Erythroblast (primary cell): ENCODE results near the gene IL1R2.

Experiments used
- GATA1 ChIP-seq: IDR thresholded peaks from 2 replicates; pipeline ENCODE4 v1.6.1; 2011; ENCODE audit warnings: low read depth, mild to moderate bottlenecking, control low read depth, low read length, moderate library complexity
- POLR2A ChIP-seq: IDR thresholded peaks from 2 replicates; pipeline ENCODE4 v1.6.1; 2011; ENCODE audit warnings: mild to moderate bottlenecking, low read length

DNA sequence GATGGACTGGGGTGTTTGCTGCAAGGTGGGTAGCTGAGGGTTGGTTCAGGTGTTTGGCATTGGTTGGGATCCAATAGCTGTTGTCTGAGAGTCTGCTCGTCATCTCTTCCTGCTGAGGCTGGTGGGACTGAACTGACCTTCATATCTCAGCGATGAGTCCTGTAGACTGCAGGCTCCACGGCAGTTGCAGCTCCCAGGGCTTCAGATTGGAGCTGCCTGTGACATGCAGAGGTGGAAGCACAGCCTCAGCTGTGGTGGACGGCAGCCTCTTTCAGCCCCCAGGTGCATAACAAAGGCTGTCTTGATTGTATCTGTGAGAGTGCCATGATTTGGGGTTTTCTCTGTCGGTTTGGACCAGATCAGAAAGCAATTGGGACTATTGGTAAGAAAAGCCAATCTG is 3.9 kb upstream of the IL1R2 start:
- TF ChIP-seq POLR2A = no peak
- TF ChIP-seq GATA1 = no peak
